IPS-NIHi11 (cell line): ENCODE results near the gene DDR1.
"Not testable (repeated sequence)": the region's sequence is repeated elsewhere in the genome, so short reads cannot be mapped to it uniquely, and the experiment has no call there.

ENCODE experiments used
- DNase-seq: peaks from one replicate; pipeline ENCODE4 v3.0.0; 2012; ENCODE audit warnings: mixed read lengths, low spot score

Gene DDR1

GRCh38 chr6:30917487-30917886, 33.2 kb downstream of the DDR1 start:
- DNase-seq = no peak

GRCh38 chr6:30918670-30919069, 34.4 kb downstream of the DDR1 start:
- no peak for DNase-seq

GRCh38 chr6:30922447-30922852, 38.1 kb downstream of the DDR1 start:
- DNase-seq = no peak

GRCh38 chr6:30924040-30924627, 39.8 kb downstream of the DDR1 start:
- DNase-seq = not testable (repeated sequence)

- DNase-seq = no peak
Measured at GRCh38 chr6:30926644-30927043, 42.3 kb downstream of the DDR1 start.

- not testable (repeated sequence) for DNase-seq
Measured at GRCh38 chr6:30927080-30927479, 42.8 kb downstream of the DDR1 start.

GRCh38 chr6:30928677-30929076, 44.4 kb downstream of the DDR1 start:
- DNase-seq = no peak

- no peak for DNase-seq
Measured at GRCh38 chr6:30930506-30930905, 46.2 kb downstream of the DDR1 start.

GRCh38 chr6:30931272-30931671, 47.0 kb downstream of the DDR1 start:
- DNase-seq = no peak

GRCh38 chr6:30931969-30932645, 47.8 kb downstream of the DDR1 start, which contains the start of gene SFTA2:
Gene SFTA2 (minus strand): TSS chr6:30932170. CDS start chr6:30932096, 74 bp downstream.
- no peak for DNase-seq

GRCh38 chr6:30932665-30933365, 48.5 kb downstream of the DDR1 start:
- no peak for DNase-seq

- DNase-seq = no peak
Measured at GRCh38 chr6:30935018-30935417, 50.7 kb downstream of the DDR1 start.

- no peak for DNase-seq
Measured at GRCh38 chr6:30937265-30937664, 52.9 kb downstream of the DDR1 start.

GRCh38 chr6:30938730-30939129, 54.4 kb downstream of the DDR1 start:
- DNase-seq = no peak

- no peak for DNase-seq
Measured at GRCh38 chr6:30939473-30939872, 55.2 kb downstream of the DDR1 start.

GRCh38 chr6:30940361-30940986, 56.2 kb downstream of the DDR1 start, which contains the start of gene MUCL3:
Gene MUCL3 (plus strand): TSS chr6:30940973. CDS start chr6:30941000, 27 bp downstream.
- no peak for DNase-seq

- DNase-seq = peak; percentile 92
Measured at GRCh38 chr6:30942338-30943060, 58.2 kb downstream of the DDR1 start.

GRCh38 chr6:30944051-30944450, 59.7 kb downstream of the DDR1 start:
- no peak for DNase-seq

- no peak for DNase-seq
Measured at GRCh38 chr6:30945281-30945680, 61.0 kb downstream of the DDR1 start.

- no peak for DNase-seq
Measured at GRCh38 chr6:30947231-30947630, 62.9 kb downstream of the DDR1 start.

- no peak for DNase-seq
Measured at GRCh38 chr6:30948811-30949210, 64.5 kb downstream of the DDR1 start.
